H9 (cell line): ENCODE measurements around the gene ABCC3. TPM values are rescaled to one million over a fixed set of nuclear protein-coding genes. Genes with fewer than 3 reads are reported as not detected.

Experiments used
- DNase-seq: peaks from one replicate; pipeline ENCODE4 v3.0.0-alpha.2; 2017
- H2AFZ ChIP-seq: one replicate; pipeline ENCODE4 v1.6.1; 2013; ENCODE audit warnings: mild to moderate bottlenecking, low read length, control low read depth, moderate library complexity
- H2AK5ac ChIP-seq: 2 replicates; pipeline ENCODE4 v1.6.1; 2013; ENCODE audit warnings: low read length, control low read depth, mixed read lengths; ENCODE audit not compliant: insufficient read length
- H2BK120ac ChIP-seq: one replicate; pipeline ENCODE4 v1.6.1; 2013; ENCODE audit warnings: low read depth, mild to moderate bottlenecking, low read length, control low read depth, inconsistent platforms; ENCODE audit not compliant: poor library complexity, severe bottlenecking
- H2BK12ac ChIP-seq: 2 replicates; pipeline ENCODE4 v1.6.1; 2013; ENCODE audit warnings: low read length, control low read depth, mixed read lengths, low read depth; ENCODE audit not compliant: insufficient read length
- H2BK15ac ChIP-seq: 2 replicates; pipeline ENCODE4 v1.6.1; 2013; ENCODE audit warnings: low read depth, low read length, control low read depth
- H2BK20ac ChIP-seq: one replicate; pipeline ENCODE4 v1.6.1; 2013; ENCODE audit warnings: low read depth, mild to moderate bottlenecking, low read length, control low read depth, inconsistent platforms; ENCODE audit not compliant: poor library complexity, severe bottlenecking
- H2BK5ac ChIP-seq: 2 replicates; pipeline ENCODE4 v1.6.1; 2013; ENCODE audit warnings: low read length, control low read depth, mixed read lengths; ENCODE audit not compliant: insufficient read length
- H3K14ac ChIP-seq: 2 replicates; pipeline ENCODE4 v1.6.1; 2013; ENCODE audit warnings: low read length, control low read depth; ENCODE audit not compliant: insufficient read depth
- H3K18ac ChIP-seq: 2 replicates; pipeline ENCODE4 v1.6.1; 2013; ENCODE audit warnings: low read depth, mild to moderate bottlenecking, mixed read lengths, low read length, control low read depth; ENCODE audit not compliant: insufficient read length
- H3K23ac ChIP-seq: 2 replicates; pipeline ENCODE4 v1.6.1; 2013; ENCODE audit warnings: low read length, control low read depth, mixed read lengths, low read depth; ENCODE audit not compliant: insufficient read length
- H3K23me2 ChIP-seq: 2 replicates; pipeline ENCODE4 v1.6.1; 2013; ENCODE audit warnings: low read depth, mild to moderate bottlenecking, mixed read lengths, low read length, control low read depth; ENCODE audit not compliant: insufficient read length, poor library complexity, severe bottlenecking
- H3K27ac ChIP-seq: 2 replicates; pipeline ENCODE4 v1.5.1; 2013; ENCODE audit warnings: low read length, control low read depth, mixed read lengths, low read depth; ENCODE audit not compliant: insufficient read length
- H3K27me3 ChIP-seq: 2 replicates; pipeline ENCODE4 v1.6.1; 2013; ENCODE audit warnings: low read length, control low read depth, inconsistent platforms; ENCODE audit not compliant: insufficient read depth
- H3K4ac ChIP-seq: 2 replicates; pipeline ENCODE4 v1.6.1; 2013; ENCODE audit warnings: low read depth, mild to moderate bottlenecking, control low read depth, inconsistent platforms, low read length, moderate library complexity
- H3K4me1 ChIP-seq: 2 replicates; pipeline ENCODE4 v1.6.1; 2013; ENCODE audit warnings: low read length, control low read depth, inconsistent platforms; ENCODE audit not compliant: insufficient read depth
- H3K4me2 ChIP-seq: 2 replicates; pipeline ENCODE4 v1.6.1; 2013; ENCODE audit warnings: low read length, control low read depth, mixed read lengths; ENCODE audit not compliant: insufficient read length, insufficient read depth
- H3K56ac ChIP-seq: 2 replicates; pipeline ENCODE4 v1.6.1; 2013; ENCODE audit warnings: low read depth, mild to moderate bottlenecking, mixed read lengths, low read length, control low read depth; ENCODE audit not compliant: insufficient read length
- H3K79me1 ChIP-seq: 2 replicates; pipeline ENCODE4 v1.6.1; 2013; ENCODE audit warnings: low read depth, mild to moderate bottlenecking, moderate library complexity, low read length, control low read depth, inconsistent platforms; ENCODE audit not compliant: insufficient read depth, poor library complexity, severe bottlenecking
- H3K79me2 ChIP-seq: 2 replicates; pipeline ENCODE4 v1.6.1; 2013; ENCODE audit warnings: low read length, control low read depth, inconsistent platforms; ENCODE audit not compliant: insufficient read depth
- H3K9ac ChIP-seq: 2 replicates; pipeline ENCODE4 v1.6.1; 2013; ENCODE audit warnings: low read length, control low read depth, mixed read lengths; ENCODE audit not compliant: insufficient read length; ENCODE audit errors: extremely low read depth
- H3K9me3 ChIP-seq: one replicate; pipeline ENCODE4 v1.6.1; 2013; ENCODE audit warnings: low read depth, low read length, inconsistent platforms; ENCODE audit not compliant: control insufficient read depth
- H3T11ph ChIP-seq: one replicate; pipeline ENCODE4 v1.6.1; 2013; ENCODE audit warnings: mild to moderate bottlenecking, low read length, control low read depth, inconsistent platforms
- H4K20me1 ChIP-seq: one replicate; pipeline ENCODE4 v1.6.1; 2013; ENCODE audit not compliant: control insufficient read depth, insufficient read length, insufficient read depth
- H4K5ac ChIP-seq: 2 replicates; pipeline ENCODE4 v1.6.1; 2013; ENCODE audit warnings: low read depth, mild to moderate bottlenecking, mixed read lengths, low read length, control low read depth; ENCODE audit not compliant: insufficient read length
- H4K8ac ChIP-seq: replicated peaks from 2 replicates; pipeline ENCODE4 v1.6.1; 2013; ENCODE audit warnings: low read length, control low read depth, mixed read lengths, low read depth; ENCODE audit not compliant: insufficient read length
- H4K91ac ChIP-seq: 2 replicates; pipeline ENCODE4 v1.6.1; 2013; ENCODE audit warnings: low read depth, mild to moderate bottlenecking, moderate library complexity, mixed read lengths, low read length, control low read depth; ENCODE audit not compliant: insufficient read length
- H3K27ac Mint-ChIP-seq, 3 experiments: 2 replicates in 2 of 3; 3 replicates in 1 of 3; pipeline ENCODE4 v1.8.0; 2020 to 2021; ENCODE audit warnings: mixed read lengths in 3 of 3, mild to moderate bottlenecking in 1 of 3, moderate library complexity in 1 of 3
- H3K27me3 Mint-ChIP-seq: 2 replicates; pipeline ENCODE4 v1.8.0; 2021; ENCODE audit warnings: low read depth, mild to moderate bottlenecking, moderate library complexity, mixed read lengths
- H3K36me3 Mint-ChIP-seq, 3 experiments: 2 replicates in 2 of 3; 3 replicates in 1 of 3; pipeline ENCODE4 v1.8.0; 2020 to 2021; ENCODE audit warnings: low read depth in 3 of 3, mixed read lengths in 3 of 3; ENCODE audit not compliant: insufficient read depth in 1 of 3
- H3K4me1 Mint-ChIP-seq, 2 experiments: 2 replicates each; pipeline ENCODE4 v1.8.0; 2020; ENCODE audit warnings: mixed read lengths in 2 of 2
- H3K4me3 Mint-ChIP-seq, 2 experiments: 2 replicates in 1 of 2; 3 replicates in 1 of 2; pipeline ENCODE4 v1.8.0; 2020 to 2021; ENCODE audit warnings: mild to moderate bottlenecking in 2 of 2, mixed read lengths in 2 of 2, moderate library complexity in 1 of 2
- H3K9me3 Mint-ChIP-seq, 2 experiments: 2 replicates in 1 of 2; 3 replicates in 1 of 2; pipeline ENCODE4 v1.8.0; 2020; ENCODE audit warnings: mild to moderate bottlenecking in 2 of 2, mixed read lengths in 2 of 2, moderate library complexity in 1 of 2
- WGBS: extraction: QIAGEN DNeasy Blood & Tissue Kit; methylation state at CpG from one replicate; pipeline ENCODE4 v1.1.7; 2013; ENCODE audit warnings: missing lambda C conversion rate, low lambda C conversion rate, mixed read lengths; ENCODE audit not compliant: insufficient read length; ENCODE audit errors: extremely low coverage; 5-methylcytosine and 5-hydroxymethylcytosine counted together
- total RNA-seq: library from RNA; stranded (reverse); gene quantifications from 2 replicates; pipeline ENCODE4 v1.2.1, GENCODE V29; 2021
- TF ChIP-seq, protein P1 (sequence below): fragments of 200-600 bp; sonication (generic); conservative IDR thresholded peaks from 3 replicates; pipeline ENCODE4 v1.8.0; 2021; ENCODE audit warnings: antibody characterized with exemption, mild to moderate bottlenecking

ABCC3 gene
- total RNA-seq, 1 experiment from 2014 or later: 0.31 TPM

DNA sequence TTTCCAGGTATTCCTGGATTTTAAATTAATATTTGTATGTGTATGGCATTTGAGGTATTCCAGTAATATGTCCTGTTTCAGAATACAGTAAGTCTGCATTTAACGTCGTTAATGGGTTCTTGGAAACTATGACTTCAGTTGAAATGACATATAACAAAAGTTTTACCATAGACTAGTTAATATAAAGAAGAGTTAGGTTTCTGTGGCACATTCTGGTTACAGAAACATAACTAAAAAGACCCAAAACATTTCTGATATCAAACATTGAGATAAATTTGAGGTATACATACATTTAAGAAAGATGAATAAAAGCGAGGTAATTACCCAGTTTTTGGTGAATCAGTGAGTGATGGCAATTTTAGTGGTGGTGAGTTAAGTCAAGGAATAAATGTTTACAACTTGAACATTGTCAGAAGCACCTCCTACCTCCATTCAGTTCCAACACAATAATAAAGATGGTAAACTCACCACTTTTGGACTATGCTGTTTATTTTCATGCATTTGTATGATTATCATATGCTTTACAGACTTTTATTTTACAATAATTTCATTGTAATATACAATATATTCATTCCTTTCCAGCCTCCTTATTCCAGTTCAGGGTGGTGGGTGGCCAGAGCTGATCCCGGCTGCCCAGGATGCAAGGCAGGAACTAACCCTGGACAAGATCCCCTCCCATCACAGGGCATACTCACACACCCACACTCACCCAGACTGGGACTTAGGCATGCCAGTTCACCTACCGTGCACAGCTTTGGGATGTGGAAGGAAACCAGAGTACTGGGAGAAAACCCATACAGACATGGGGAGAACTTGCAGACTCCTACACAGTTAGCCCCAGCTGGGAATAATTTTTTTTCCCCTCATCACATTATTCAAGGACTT lies 94.4 kb downstream of the ABCC3 start:
- no CpG with 5 or more reads among the region's 5 CpGs for WGBS
- no peak overlapping the region for H2BK15ac ChIP-seq
- H2BK120ac ChIP-seq: no peak overlapping the region
- no peak overlapping the region for H3K14ac ChIP-seq
- Mint-ChIP-seq H3K36me3 (peaks cover 0 to 4% (median 0%) of the 10 kb centered on the region in 3 experiments; a peak in 3 of 7 replicates), H3K27me3 (no peaks in the 10 kb centered on the region), H3K27ac (no peak overlapping the region), H3K9me3 (no peaks in the 10 kb centered on the region), H3K4me3 (no peak overlapping the region), H3K4me1 (peaks cover 15 to 17% of the 10 kb centered on the region in 2 experiments)
- no peak for DNase-seq
- no peaks in the 10 kb centered on the region for H3K23me2 ChIP-seq
- no peak overlapping the region for H3K9ac ChIP-seq
- H3K27me3 ChIP-seq: no peaks in the 10 kb centered on the region
- H2AK5ac ChIP-seq: no peak overlapping the region
- no peak overlapping the region for H4K91ac ChIP-seq
- H2BK12ac ChIP-seq: no peak overlapping the region
- no peak overlapping the region for H3K4ac ChIP-seq
- TF ChIP-seq, protein P1, sequence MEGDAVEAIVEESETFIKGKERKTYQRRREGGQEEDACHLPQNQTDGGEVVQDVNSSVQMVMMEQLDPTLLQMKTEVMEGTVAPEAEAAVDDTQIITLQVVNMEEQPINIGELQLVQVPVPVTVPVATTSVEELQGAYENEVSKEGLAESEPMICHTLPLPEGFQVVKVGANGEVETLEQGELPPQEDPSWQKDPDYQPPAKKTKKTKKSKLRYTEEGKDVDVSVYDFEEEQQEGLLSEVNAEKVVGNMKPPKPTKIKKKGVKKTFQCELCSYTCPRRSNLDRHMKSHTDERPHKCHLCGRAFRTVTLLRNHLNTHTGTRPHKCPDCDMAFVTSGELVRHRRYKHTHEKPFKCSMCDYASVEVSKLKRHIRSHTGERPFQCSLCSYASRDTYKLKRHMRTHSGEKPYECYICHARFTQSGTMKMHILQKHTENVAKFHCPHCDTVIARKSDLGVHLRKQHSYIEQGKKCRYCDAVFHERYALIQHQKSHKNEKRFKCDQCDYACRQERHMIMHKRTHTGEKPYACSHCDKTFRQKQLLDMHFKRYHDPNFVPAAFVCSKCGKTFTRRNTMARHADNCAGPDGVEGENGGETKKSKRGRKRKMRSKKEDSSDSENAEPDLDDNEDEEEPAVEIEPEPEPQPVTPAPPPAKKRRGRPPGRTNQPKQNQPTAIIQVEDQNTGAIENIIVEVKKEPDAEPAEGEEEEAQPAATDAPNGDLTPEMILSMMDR: no peak
- no peak overlapping the region for H3T11ph ChIP-seq
- no peaks in the 10 kb centered on the region for H3K4me1 ChIP-seq
- no peaks in the 10 kb centered on the region for H3K9me3 ChIP-seq
- H2AFZ ChIP-seq: no peak overlapping the region
- no peak overlapping the region for H3K56ac ChIP-seq
- H3K18ac ChIP-seq: no peak overlapping the region
- H3K4me2 ChIP-seq: no peak overlapping the region
- no peak overlapping the region for H3K27ac ChIP-seq
- peaks cover 81% of the 10 kb centered on the region for H3K79me2 ChIP-seq
- no peak overlapping the region for H3K23ac ChIP-seq
- no peak overlapping the region for H2BK5ac ChIP-seq
- no peak overlapping the region for H4K5ac ChIP-seq
- H3K79me1 ChIP-seq: peaks cover 14% of the 10 kb centered on the region
- H4K8ac ChIP-seq: no peak overlapping the region
- no peak overlapping the region for H2BK20ac ChIP-seq
- no peaks in the 10 kb centered on the region for H4K20me1 ChIP-seq
